Measurements from ENCODE around the gene SPATA31E1. TPM values are rescaled to one million over a fixed set of nuclear protein-coding genes. Genes with fewer than 3 reads are reported as not detected.

Gene SPATA31E1
- polyA plus RNA-seq, 1 of the 3 experiments (the other 2 are of a cell fraction) = not detected

GRCh38 chr9:87885484-87886189 is 3.0 kb downstream of the SPATA31E1 start:
- Histone ChIP-seq H3K9me3 (no peaks in the 10 kb centered on the region), H3K27me3 (ENCODE audit: insufficient read depth) (no peaks in the 10 kb centered on the region), H3K4me2 (no peak overlapping the region), H3K36me3 (replicated peaks in 1 of 2; ENCODE audit: control insufficient read depth in 1 of 2, insufficient read depth in 2 of 2, low read length in 1 of 2) (no peaks in the 10 kb centered on the region), H2AFZ (ENCODE audit: low read depth) (no peak overlapping the region), H3K4me1 (ENCODE audit: control insufficient read depth in 1 of 2, insufficient read depth in 2 of 2, low read depth in 1 of 2, low read length in 1 of 2) (peaks cover 0 to 2% of the 10 kb centered on the region in 2 experiments; a peak in 1 of 4 replicates), H3K9ac (no peak overlapping the region), H3K9me2 (no peaks in the 10 kb centered on the region), H3K79me2 (ENCODE audit: insufficient read depth) (no peaks in the 10 kb centered on the region), H3K27ac (ENCODE audit: low read depth in 2 of 2, low read length in 1 of 2) (no peak overlapping the region), H4K20me1 (ENCODE audit: insufficient read depth) (no peaks in the 10 kb centered on the region), H3F3A (replicated peaks; ENCODE audit: insufficient read depth) (no peaks in the 10 kb centered on the region), H3K4me3 (ENCODE audit: low read depth in 2 of 2, low read length in 1 of 2) (no peak overlapping the region)
- TF ChIP-seq RAD21 (IDR thresholded peaks at IDR 0.05; ENCODE audit: low read length) = no peak
- TF ChIP-seq YY1 (IDR thresholded peaks at IDR 0.05; ENCODE audit: low read depth) = no peak
- TF ChIP-seq REST (IDR thresholded peaks at IDR 0.05; ENCODE audit: low read depth, low read length) = no peak
- no peak for TF ChIP-seq USF1 (IDR thresholded peaks at IDR 0.05; ENCODE audit: borderline replicate concordance, low read depth)
- TF ChIP-seq EZH2phosphoT487 (IDR thresholded peaks at IDR 0.05; ENCODE audit: borderline replicate concordance, low read depth) = no peak
- TF ChIP-seq FOXM1 (IDR thresholded peaks at IDR 0.05; ENCODE audit: low read depth) = no peak
- no peak for TF ChIP-seq ELF1 (IDR thresholded peaks at IDR 0.05)
- TF ChIP-seq FOSL2 (IDR thresholded peaks at IDR 0.05; ENCODE audit: borderline replicate concordance, low read depth) = no peak
- TF ChIP-seq SIN3A (IDR thresholded peaks at IDR 0.05; ENCODE audit: borderline replicate concordance, low read depth, low read length) = no peak
- CTCF ChIA-PET = no interaction called here
- 71% methylated on average over 9 of the region's 13 CpGs for WGBS (ENCODE audit: low lambda C conversion rate)
- POLR2A ChIA-PET = no interaction called here
- no peak for DNase-seq

DNA sequence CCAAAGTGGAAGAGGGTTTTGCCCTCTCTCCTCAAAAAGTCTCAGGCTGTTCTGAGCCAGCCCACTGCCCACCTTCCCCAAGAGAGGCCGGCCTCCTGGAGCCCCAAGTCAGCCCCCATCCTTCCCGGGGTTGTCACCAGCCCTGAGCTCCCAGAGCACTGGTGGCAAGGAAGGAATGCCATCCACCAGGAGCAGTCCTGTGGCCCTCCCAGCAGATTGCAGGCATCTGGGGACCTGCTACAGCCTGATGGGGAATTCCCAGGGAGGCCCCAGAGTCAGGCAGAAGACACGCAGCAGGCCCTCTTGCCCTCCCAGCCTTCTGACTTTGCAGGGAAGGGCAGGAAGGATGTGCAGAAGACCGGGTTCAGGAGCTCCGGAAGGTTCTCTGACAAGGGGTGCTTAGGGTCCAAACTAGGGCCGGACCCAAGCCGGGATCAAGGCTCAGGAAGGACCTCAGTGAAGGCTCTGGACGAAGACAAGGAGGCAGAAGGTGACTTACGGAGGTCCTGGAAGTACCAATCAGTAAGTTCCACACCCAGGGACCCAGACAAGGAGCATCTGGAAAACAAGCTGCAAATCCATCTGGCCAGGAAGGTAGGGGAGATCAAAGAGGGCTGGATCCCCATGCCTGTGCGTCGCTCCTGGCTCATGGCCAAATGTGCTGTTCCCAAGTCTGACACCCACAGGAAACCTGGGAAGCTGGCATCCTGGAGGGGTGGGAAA is 3.7 kb downstream of the SPATA31E1 start:
- CTCF ChIA-PET = no interaction called here
- H2AFZ ChIP-seq (ENCODE audit: low read depth) = no peak overlapping the region
- H3K4me3 ChIP-seq (ENCODE audit: low read depth in 2 of 2, low read length in 1 of 2) = no peak overlapping the region
- POLR2A ChIA-PET = no interaction called here
- no peaks in the 10 kb centered on the region for H3K27me3 ChIP-seq (ENCODE audit: insufficient read depth)
- H3K36me3 ChIP-seq (replicated peaks in 1 of 2; ENCODE audit: control insufficient read depth in 1 of 2, insufficient read depth in 2 of 2, low read length in 1 of 2) = no peaks in the 10 kb centered on the region
- no peak overlapping the region for H3K27ac ChIP-seq (ENCODE audit: low read depth in 2 of 2, low read length in 1 of 2)
- H4K20me1 ChIP-seq (ENCODE audit: insufficient read depth) = no peaks in the 10 kb centered on the region
- 63% methylated on average over 9 of the region's 11 CpGs for WGBS (ENCODE audit: low lambda C conversion rate)
- no peak for DNase-seq
- no peaks in the 10 kb centered on the region for H3F3A ChIP-seq (replicated peaks; ENCODE audit: insufficient read depth)
- no peaks in the 10 kb centered on the region for H3K9me2 ChIP-seq
- no peak overlapping the region for H3K9ac ChIP-seq
- H3K79me2 ChIP-seq (ENCODE audit: insufficient read depth) = no peaks in the 10 kb centered on the region
- peaks cover 0 to 2% of the 10 kb centered on the region in 2 experiments; a peak in 1 of 4 replicates for H3K4me1 ChIP-seq (ENCODE audit: control insufficient read depth in 1 of 2, insufficient read depth in 2 of 2, low read depth in 1 of 2, low read length in 1 of 2)
- H3K9me3 ChIP-seq = no peaks in the 10 kb centered on the region
- TF ChIP-seq TEAD4 (IDR thresholded peaks at IDR 0.05; ENCODE audit: borderline replicate concordance, insufficient read depth) = no peak
- H3K4me2 ChIP-seq = no peak overlapping the region
